D721Med (cell line): ENCODE data around the gene MFAP4.

ENCODE experiments used
- DNase-seq: peaks from one replicate; pipeline ENCODE4 v3.0.0; 2011; ENCODE audit warnings: low spot score; ENCODE audit not compliant: insufficient read length
- FAIRE-seq: peaks from 2 replicates; lab custom pipeline; 2011; peaks lifted over from hg19 to GRCh38; lab: Jason Lieb, UNC
- CTCF ChIP-seq: IDR thresholded peaks from 2 replicates; pipeline ENCODE4 v1.5.1; 2012; ENCODE audit warnings: mild to moderate bottlenecking, control low read depth; ENCODE audit not compliant: insufficient read depth; ENCODE audit errors: missing control alignments

Gene MFAP4

GRCh38 chr17:19410091-19410490 is 23.1 kb upstream of the MFAP4 start:
- FAIRE-seq = no peak
- DNase-seq = no peak
- TF ChIP-seq CTCF = no peak

DNA sequence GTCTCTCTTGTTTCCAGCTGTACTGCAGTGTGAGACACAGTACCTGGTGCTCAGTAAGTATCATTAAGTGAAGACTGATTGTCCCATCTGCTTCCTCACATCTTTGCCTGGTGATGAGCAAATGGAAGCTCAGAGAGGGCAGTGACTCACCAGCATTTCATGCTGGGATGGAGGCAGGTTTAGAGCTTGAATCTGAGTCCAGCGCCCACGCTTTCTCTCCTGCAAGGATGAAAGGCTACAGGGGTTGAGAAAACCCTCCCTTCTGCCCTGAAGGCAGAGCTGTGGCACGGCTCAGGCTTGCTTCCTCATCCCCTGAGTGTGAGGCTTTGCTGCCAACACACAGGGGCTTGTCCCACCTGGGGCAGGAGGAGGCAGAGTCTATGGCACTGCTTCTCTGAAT is 22.5 kb upstream of the MFAP4 start:
- DNase-seq = no peak
- FAIRE-seq = no peak
- TF ChIP-seq CTCF = no peak

DNA sequence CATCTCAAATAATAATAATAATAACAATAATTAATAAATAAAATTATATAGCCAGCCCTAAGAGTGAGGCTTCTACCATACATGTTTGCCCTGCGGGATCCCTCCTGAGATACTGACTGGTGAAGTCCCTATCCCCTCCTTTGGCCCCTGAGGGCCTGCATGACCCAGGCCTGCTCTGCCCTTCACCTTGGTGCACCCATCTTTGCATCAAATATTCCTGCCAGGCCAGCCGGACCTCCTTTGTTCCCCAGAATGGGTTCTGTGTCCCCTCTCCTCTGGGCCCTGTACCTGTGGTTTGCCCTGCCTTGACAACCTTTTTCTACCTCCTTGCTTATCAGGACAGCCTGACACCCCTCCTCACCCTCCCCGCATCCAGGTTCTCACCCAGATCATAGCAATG is 22.1 kb upstream of the MFAP4 start:
- FAIRE-seq = no peak
- no peak for TF ChIP-seq CTCF

DNA sequence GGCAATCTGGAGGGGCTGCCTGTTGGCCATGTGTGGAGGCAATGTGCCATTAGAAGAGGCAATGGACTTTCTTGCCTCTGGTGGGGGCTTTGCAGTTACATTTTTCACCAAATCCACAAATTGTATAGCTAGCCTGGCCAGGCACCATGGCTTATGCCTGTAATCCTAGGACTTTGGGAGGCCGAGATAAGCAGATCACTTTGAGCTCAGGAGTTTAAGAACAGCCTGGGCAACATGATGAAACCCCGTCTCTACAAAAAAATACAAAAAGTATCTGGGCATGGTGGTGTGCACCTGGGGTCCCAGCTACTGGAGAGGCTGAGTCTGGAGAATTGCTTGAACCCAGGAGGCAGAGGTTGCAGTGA is 21.3 kb upstream of the MFAP4 start:
- DNase-seq = no peak
- FAIRE-seq = no peak
- TF ChIP-seq CTCF = no peak

More for the DNA sequence above, 22.1 kb upstream of the MFAP4 start:
- DNase-seq = no peak

- peak; percentile 1 for DNase-seq
- TF ChIP-seq CTCF = no peak
- FAIRE-seq = no peak
Observed at GRCh38 chr17:19407601-19408345, 20.8 kb upstream of the MFAP4 start.

DNA sequence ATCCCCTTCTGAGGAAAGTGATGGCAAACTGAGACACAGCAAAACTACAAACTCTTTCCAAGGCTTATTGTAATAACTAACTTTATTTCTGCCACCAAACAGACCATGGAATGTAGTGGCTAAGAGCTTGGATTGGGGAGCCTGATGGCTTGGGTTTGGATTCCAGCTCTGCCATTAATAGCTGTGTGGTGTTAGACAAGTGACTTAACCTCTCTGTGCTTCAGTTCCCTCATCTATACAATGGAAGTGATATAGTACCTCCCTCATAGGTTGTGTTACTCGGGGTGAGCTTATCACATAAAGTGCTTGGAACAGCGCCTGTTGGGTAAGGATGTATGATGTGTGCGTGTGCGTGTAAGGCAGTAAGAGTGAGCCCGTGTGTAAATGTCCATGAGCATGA is 18.1 kb upstream of the MFAP4 start:
- TF ChIP-seq CTCF = no peak
- FAIRE-seq = no peak

GRCh38 chr17:19404264-19404663 is 17.3 kb upstream of the MFAP4 start:
- DNase-seq (no peak), FAIRE-seq (no peak)
- no peak for TF ChIP-seq CTCF

More for the DNA sequence above, 18.1 kb upstream of the MFAP4 start:
- DNase-seq = no peak
